ENCODE measurements around the gene PLXNA4. TPM values are rescaled to one million over a fixed set of nuclear protein-coding genes. Genes with fewer than 3 reads are reported as not detected.

PLXNA4 gene
- total and polyA plus RNA-seq, 4 donors: 0.63 to 4.6 (median 2.1) TPM

- Histone ChIP-seq H3K9me3 (ENCODE audit: control insufficient read depth in 4 of 4, insufficient read depth in 3 of 4, low read length in 3 of 4) (no peaks in the 10 kb centered on the region), H3K36me3 (ENCODE audit: control insufficient read depth in 4 of 4, insufficient read depth in 4 of 4, low read length in 4 of 4) (no peaks in the 10 kb centered on the region), H3K9ac (ENCODE audit: insufficient read depth in 1 of 2, low read length in 2 of 2) (no peak overlapping the region), H3K4me1 (ENCODE audit: control insufficient read depth in 5 of 5, insufficient read depth in 5 of 5, low read length in 5 of 5) (peaks cover 0 to 48% (median 6%) of the 10 kb centered on the region in 5 donors), H3K27me3 (ENCODE audit: control insufficient read depth in 3 of 3, insufficient read depth in 3 of 3, low read length in 2 of 3) (peaks cover 0 to 14% (median 0%) of the 10 kb centered on the region in 3 donors), H3K27ac (ENCODE audit: low read depth in 1 of 2, low read length in 1 of 2) (no peak overlapping the region), H3K4me3 (no peak overlapping the region)
- DNase-seq (peak; percentile 40 to 48 (median 40)), ATAC-seq (ENCODE audit: insufficient read depth, low FRiP score) (no peak)
- WGBS, 2 donors: 64 to 69% methylated on average over 12 of the region's 12 CpGs
- TF ChIP-seq CTCF (IDR thresholded peaks at IDR 0.05; ENCODE audit: control extremely low read depth, extremely low read depth): no peak
These were observed 147.9 kb downstream of the PLXNA4 start for GRCh38 chr7:132428247-132428919.

- ATAC-seq (ENCODE audit: insufficient read depth, low FRiP score) (no peak), DNase-seq (no peak)
- peaks cover 0 to 55% (median 6%) of the 10 kb centered on the region in 5 donors for H3K4me1 ChIP-seq (ENCODE audit: control insufficient read depth in 5 of 5, insufficient read depth in 5 of 5, low read length in 5 of 5)
- 87 to 94% methylated on average over 4 of the region's 4 CpGs for WGBS, 2 donors
- no peaks in the 10 kb centered on the region for H3K9me3 ChIP-seq (ENCODE audit: control insufficient read depth in 4 of 4, insufficient read depth in 3 of 4, low read length in 3 of 4)
- H3K27me3 ChIP-seq (ENCODE audit: control insufficient read depth in 3 of 3, insufficient read depth in 3 of 3, low read length in 2 of 3): peaks cover 0 to 5% (median 0%) of the 10 kb centered on the region in 3 donors
- H3K9ac ChIP-seq (ENCODE audit: insufficient read depth in 1 of 2, low read length in 2 of 2): no peak overlapping the region
- no peak overlapping the region for H3K4me3 ChIP-seq
- no peak overlapping the region for H3K27ac ChIP-seq (ENCODE audit: low read depth in 1 of 2, low read length in 1 of 2)
- TF ChIP-seq CTCF (IDR thresholded peaks at IDR 0.05; ENCODE audit: control extremely low read depth, extremely low read depth): no peak
- H3K36me3 ChIP-seq (ENCODE audit: control insufficient read depth in 4 of 4, insufficient read depth in 4 of 4, low read length in 4 of 4): no peaks in the 10 kb centered on the region
These were observed 150.3 kb downstream of the PLXNA4 start for GRCh38 chr7:132425942-132426341.

GRCh38 chr7:132424821-132425724 is 151.2 kb downstream of the PLXNA4 start:
- Histone ChIP-seq H3K27ac (ENCODE audit: low read depth in 1 of 2, low read length in 1 of 2) (no peak overlapping the region), H3K4me1 (ENCODE audit: control insufficient read depth in 5 of 5, insufficient read depth in 5 of 5, low read length in 5 of 5) (peaks cover 0 to 50% (median 4%) of the 10 kb centered on the region in 5 donors), H3K4me3 (no peak overlapping the region), H3K27me3 (ENCODE audit: control insufficient read depth in 3 of 3, insufficient read depth in 3 of 3, low read length in 2 of 3) (peaks cover 0 to 5% (median 0%) of the 10 kb centered on the region in 3 donors), H3K9ac (ENCODE audit: insufficient read depth in 1 of 2, low read length in 2 of 2) (no peak overlapping the region), H3K36me3 (ENCODE audit: control insufficient read depth in 4 of 4, insufficient read depth in 4 of 4, low read length in 4 of 4) (no peaks in the 10 kb centered on the region), H3K9me3 (ENCODE audit: control insufficient read depth in 4 of 4, insufficient read depth in 3 of 4, low read length in 3 of 4) (peaks cover 0 to 3% (median 0%) of the 10 kb centered on the region in 4 donors)
- TF ChIP-seq CTCF (IDR thresholded peaks at IDR 0.05; ENCODE audit: control extremely low read depth, extremely low read depth): no peak
- DNase-seq (no peak), ATAC-seq (ENCODE audit: insufficient read depth, low FRiP score) (no peak)
- WGBS, 2 donors: 75 to 78% methylated on average over 15 of the region's 15 CpGs
